Tibial artery (tissue), 4 donors: ENCODE results near the gene KCNS3.

ENCODE experiments used
- DNase-seq, 2 donors: peaks; one replicate each; pipeline ENCODE4 v3.0.0-alpha.2; 2019
- H3K27ac ChIP-seq, 2 donors: fragments of 200-600 bp; sonication (generic) in 1 of 2; 1 replicate in 1 of 2; 2 replicates in 1 of 2; pipeline ENCODE4 v1.5.1; 2018 to 2019; ENCODE audit warnings: mild to moderate bottlenecking in 1 of 2
- H3K27me3 ChIP-seq, 2 donors: fragments of 200-600 bp; sonication (generic) in 1 of 2; one replicate each; pipeline versions ENCODE4 v1.5.1 to v1.6.0; 2016 to 2019
- H3K36me3 ChIP-seq, 3 donors: fragments of 200-600 bp; sonication (generic) in 2 of 3; one replicate each; pipeline ENCODE4 v1.5.1; 2016 to 2019; ENCODE audit warnings: mild to moderate bottlenecking in 2 of 3
- H3K4me1 ChIP-seq, 4 donors: fragments of 200-600 bp; sonication (generic) in 2 of 4; 1 replicate in 3 of 4; 2 replicates in 1 of 4; pipeline ENCODE4 v1.5.1; 2016 to 2019
- H3K4me3 ChIP-seq, 2 donors: fragments of 200-600 bp; sonication (generic) in 1 of 2; 1 replicate in 1 of 2; 2 replicates in 1 of 2; pipeline ENCODE4 v1.5.1; 2018 to 2019; ENCODE audit warnings: mild to moderate bottlenecking in 2 of 2
- H3K9me3 ChIP-seq, 3 donors: fragments of 200-600 bp; sonication (generic) in 1 of 3; one replicate each; pipeline ENCODE4 v1.5.1; 2016 to 2019
- intact Hi-C: fragments of 100-400 bp; cut with DNase I; formaldehyde crosslinking; loops from one replicate; pipeline ENCODE4 v1.15.0; 2023; ENCODE audit warnings: low total_unique reads
- TF ChIP-seq, protein P1 (sequence below), 2 experiments: fragments of 200-600 bp in 1 of 2; fragments of 450-650 bp in 1 of 2; IDR thresholded peaks; one replicate each; pipeline ENCODE4 v1.5.1; 2017 to 2019; ENCODE audit warnings: antibody characterized with exemption in 2 of 2, mild to moderate bottlenecking in 1 of 2, moderate library complexity in 1 of 2

Gene KCNS3

DNA sequence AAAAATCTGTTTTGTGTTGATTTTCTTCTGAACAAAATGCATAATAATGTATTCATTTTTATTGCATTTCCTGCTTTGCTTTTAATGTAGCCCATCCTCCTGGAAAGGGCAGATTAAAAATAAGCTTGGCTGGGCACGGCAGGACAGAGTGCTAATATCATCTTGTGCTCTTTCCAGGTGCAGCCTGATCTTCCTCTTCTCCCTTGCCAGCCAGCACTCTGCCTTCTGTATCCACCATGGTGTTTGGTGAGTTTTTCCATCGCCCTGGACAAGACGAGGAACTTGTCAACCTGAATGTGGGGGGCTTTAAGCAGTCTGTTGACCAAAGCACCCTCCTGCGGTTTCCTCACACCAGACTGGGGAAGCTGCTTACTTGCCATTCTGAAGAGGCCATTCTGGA, 52.3 kb downstream of the KCNS3 start:
- Histone ChIP-seq H3K27me3 (no peaks in the 10 kb centered on the region), H3K36me3 (peaks cover 12 to 16% (median 16%) of the 10 kb centered on the region in 3 donors), H3K4me3 (no peak overlapping the region), H3K9me3 (no peaks in the 10 kb centered on the region), H3K4me1 (peaks cover 0 to 18% (median 10%) of the 10 kb centered on the region in 4 donors), H3K27ac (no peak overlapping the region)
- DNase-seq: no peak
- intact Hi-C loops: no loop called here
- TF ChIP-seq, protein P1, sequence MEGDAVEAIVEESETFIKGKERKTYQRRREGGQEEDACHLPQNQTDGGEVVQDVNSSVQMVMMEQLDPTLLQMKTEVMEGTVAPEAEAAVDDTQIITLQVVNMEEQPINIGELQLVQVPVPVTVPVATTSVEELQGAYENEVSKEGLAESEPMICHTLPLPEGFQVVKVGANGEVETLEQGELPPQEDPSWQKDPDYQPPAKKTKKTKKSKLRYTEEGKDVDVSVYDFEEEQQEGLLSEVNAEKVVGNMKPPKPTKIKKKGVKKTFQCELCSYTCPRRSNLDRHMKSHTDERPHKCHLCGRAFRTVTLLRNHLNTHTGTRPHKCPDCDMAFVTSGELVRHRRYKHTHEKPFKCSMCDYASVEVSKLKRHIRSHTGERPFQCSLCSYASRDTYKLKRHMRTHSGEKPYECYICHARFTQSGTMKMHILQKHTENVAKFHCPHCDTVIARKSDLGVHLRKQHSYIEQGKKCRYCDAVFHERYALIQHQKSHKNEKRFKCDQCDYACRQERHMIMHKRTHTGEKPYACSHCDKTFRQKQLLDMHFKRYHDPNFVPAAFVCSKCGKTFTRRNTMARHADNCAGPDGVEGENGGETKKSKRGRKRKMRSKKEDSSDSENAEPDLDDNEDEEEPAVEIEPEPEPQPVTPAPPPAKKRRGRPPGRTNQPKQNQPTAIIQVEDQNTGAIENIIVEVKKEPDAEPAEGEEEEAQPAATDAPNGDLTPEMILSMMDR (IDR thresholded peaks at IDR 0.05): no peak

DNA sequence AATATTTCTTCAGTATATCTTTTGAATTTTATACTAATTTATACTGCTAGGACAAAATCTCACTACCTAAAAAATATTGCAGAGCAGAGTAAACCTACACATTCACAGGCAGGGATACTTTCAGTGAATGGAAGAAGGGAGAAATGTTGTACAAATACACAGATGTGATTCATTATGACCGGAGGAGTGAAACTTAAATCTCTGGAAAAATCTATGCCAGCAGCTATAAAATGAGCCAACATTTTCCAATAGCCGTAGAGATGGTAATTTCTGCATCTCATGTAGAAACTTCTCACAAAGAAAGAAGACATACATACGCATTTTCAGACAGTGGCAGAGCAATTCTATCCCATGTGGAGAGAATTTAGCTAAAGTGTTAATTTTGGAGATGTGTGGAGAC, 54.8 kb downstream of the KCNS3 start:
- H3K27ac ChIP-seq: no peak overlapping the region
- intact Hi-C loops: no loop called here

DNA sequence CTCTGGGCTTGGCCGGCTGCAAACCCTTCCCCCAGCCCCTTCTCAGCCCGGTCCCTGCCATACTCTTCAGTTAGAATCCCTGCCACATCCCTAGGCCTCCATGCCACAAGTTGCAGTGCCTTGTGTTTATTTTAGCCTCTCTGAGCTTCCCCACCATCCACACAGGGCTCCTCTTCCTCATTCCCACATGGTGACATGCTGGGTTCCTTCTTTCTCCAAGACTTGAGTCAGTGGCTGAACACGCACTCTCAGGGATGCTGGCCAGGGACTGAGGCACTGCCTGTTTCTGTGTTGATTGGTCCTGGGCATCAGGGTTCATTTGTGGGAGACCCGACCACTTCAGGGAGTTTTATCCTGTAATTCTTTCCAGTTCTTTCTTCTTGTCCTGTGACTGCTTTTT, 56.3 kb downstream of the KCNS3 start:
- Histone ChIP-seq H3K9me3 (peaks cover 0 to 7% (median 0%) of the 10 kb centered on the region in 3 donors), H3K36me3 (peaks cover 12 to 16% (median 16%) of the 10 kb centered on the region in 3 donors), H3K27me3 (no peaks in the 10 kb centered on the region), H3K4me1 (peaks cover 0 to 22% (median 10%) of the 10 kb centered on the region in 4 donors), H3K27ac (peak overlapping the region; percentile 67 to 74), H3K4me3 (no peak overlapping the region)
- TF ChIP-seq, protein P1 (IDR thresholded peaks at IDR 0.05): no peak
- DNase-seq: peak; percentile 40 to 74
- intact Hi-C loops: no loop called here

More for the DNA sequence above, 54.8 kb downstream of the KCNS3 start:
- H3K27me3 ChIP-seq: no peaks in the 10 kb centered on the region
- H3K4me1 ChIP-seq: peaks cover 0 to 22% (median 10%) of the 10 kb centered on the region in 4 donors
- no peak for DNase-seq
- TF ChIP-seq, protein P1 (IDR thresholded peaks at IDR 0.05): no peak
- H3K4me3 ChIP-seq: no peak overlapping the region
- peaks cover 12 to 16% (median 16%) of the 10 kb centered on the region in 3 donors for H3K36me3 ChIP-seq
- peaks cover 0 to 2% (median 0%) of the 10 kb centered on the region in 3 donors for H3K9me3 ChIP-seq

DNA sequence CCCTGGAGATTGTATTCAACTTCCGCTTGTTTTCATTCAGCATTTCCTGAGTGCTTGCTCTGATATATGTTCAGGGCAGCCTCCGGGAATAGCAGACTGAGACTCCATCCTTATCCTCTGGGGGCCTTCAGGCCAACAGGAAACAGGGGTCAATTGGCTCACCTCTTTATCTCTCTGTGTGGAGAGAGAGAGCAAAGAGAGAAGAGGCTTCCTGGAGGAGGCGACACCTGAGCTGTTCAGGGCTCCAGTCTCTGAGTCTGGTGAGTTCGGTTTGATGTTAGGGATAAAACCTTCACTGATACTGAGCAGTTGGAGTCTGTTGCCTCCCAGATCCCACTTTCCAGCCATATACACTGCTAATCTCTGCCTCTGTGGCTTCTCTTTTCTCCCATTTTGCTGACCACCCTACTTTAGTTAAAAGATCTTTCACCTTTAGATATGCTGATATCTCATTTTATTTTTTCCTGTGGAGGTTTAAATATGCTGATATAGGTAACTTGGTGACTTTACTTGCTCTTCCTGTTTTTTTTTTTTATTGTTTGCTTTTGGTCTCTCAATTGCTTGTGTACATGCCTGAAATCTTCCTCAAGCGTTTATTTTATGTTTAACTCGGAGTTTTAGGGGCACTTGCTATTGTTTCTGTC, 56.9 kb downstream of the KCNS3 start:
- Histone ChIP-seq H3K9me3 (peaks cover 0 to 7% (median 0%) of the 10 kb centered on the region in 3 donors), H3K4me1 (peaks cover 0 to 22% (median 10%) of the 10 kb centered on the region in 4 donors), H3K4me3 (no peak overlapping the region), H3K36me3 (peaks cover 12 to 16% (median 16%) of the 10 kb centered on the region in 3 donors), H3K27ac (peak overlapping the region; percentile 67 to 74), H3K27me3 (no peaks in the 10 kb centered on the region)
- intact Hi-C loops: no loop called here
- DNase-seq: no peak
- TF ChIP-seq, protein P1 (IDR thresholded peaks at IDR 0.05): no peak

DNA sequence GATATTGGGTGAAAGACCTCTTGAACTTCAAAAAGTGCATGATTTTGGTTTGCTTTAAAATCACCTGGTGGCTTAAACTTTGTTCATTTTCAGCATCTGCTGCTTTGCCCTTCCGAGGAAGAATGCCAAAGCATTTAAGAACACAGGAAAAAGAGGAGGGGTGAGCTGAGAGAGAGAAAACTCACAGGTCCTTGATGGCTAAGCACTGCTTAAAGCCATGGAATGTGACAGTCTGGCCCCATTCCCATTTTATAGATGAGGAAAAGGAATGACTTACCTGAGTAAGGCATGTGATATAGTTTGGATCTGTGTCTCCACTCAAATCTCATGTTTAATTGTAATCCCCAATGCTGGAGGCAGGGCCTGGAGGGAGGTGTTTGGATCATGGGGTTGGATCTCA, 58.1 kb downstream of the KCNS3 start:
- DNase-seq: no peak
- TF ChIP-seq, protein P1 (IDR thresholded peaks at IDR 0.05): no peak
- no peak overlapping the region for H3K27ac ChIP-seq
- H3K27me3 ChIP-seq: no peaks in the 10 kb centered on the region
- H3K4me1 ChIP-seq: peaks cover 0 to 22% (median 10%) of the 10 kb centered on the region in 4 donors
- H3K36me3 ChIP-seq: peaks cover 7 to 8% (median 7%) of the 10 kb centered on the region in 3 donors
- peaks cover 0 to 7% (median 0%) of the 10 kb centered on the region in 3 donors for H3K9me3 ChIP-seq
- intact Hi-C loops: no loop called here
- H3K4me3 ChIP-seq: no peak overlapping the region
